Skin of body (tissue), 2 donors: ENCODE results near the gene CNNM3. TPM values are rescaled to one million over a fixed set of nuclear protein-coding genes. Genes with fewer than 3 reads are reported as not detected.
"Not testable (repeated sequence)": the region's sequence is repeated elsewhere in the genome, so short reads cannot be mapped to it uniquely, and the experiment has no call there.

Source experiments
- DNase-seq: peaks from one replicate; lab custom pipeline; 2025; lab: John Stamatoyannopoulos, UW
- total RNA-seq: library from RNA; depleted of rRNA; stranded (reverse); fragments of >200 nt; gene quantifications from one replicate; pipeline ENCODE4 v1.2.3, GENCODE V29; 2014

The CNNM3 gene
- total RNA-seq, 1 donor from 2014 or later = 6.3 TPM

DNA sequence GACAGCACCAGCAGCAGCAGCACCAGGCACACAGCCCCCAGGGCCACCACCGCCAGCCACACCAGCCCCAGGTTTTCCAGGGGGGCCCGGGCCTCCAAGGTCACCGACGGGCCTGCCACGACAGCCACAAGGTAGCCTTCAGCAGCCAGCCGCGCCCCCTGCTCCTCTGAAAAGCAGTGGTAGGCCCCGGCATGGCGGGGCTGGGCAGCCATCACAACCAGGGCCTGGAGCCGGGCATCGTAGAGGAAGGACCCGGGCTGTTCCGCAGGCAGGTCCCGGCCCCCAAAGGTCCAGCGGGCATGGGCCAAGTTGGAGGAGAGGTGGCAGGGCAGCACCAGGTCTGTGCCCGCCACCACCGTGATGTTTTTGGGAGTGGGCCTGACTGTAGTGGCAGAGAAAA lies 45.0 kb downstream of the CNNM3 start:
- DNase-seq = no peak

- DNase-seq = not testable (repeated sequence)
These were observed 47.0 kb downstream of the CNNM3 start for GRCh38 chr2:96863056-96863455.

GRCh38 chr2:96863575-96864342 lies 47.7 kb downstream of the CNNM3 start:
- DNase-seq = no peak

- no peak for DNase-seq
These were observed 48.4 kb downstream of the CNNM3 start for GRCh38 chr2:96864343-96865091.

GRCh38 chr2:96865654-96866053 lies 49.6 kb downstream of the CNNM3 start:
- no peak for DNase-seq

GRCh38 chr2:96866149-96866548 lies 50.1 kb downstream of the CNNM3 start:
- DNase-seq = no peak

DNA sequence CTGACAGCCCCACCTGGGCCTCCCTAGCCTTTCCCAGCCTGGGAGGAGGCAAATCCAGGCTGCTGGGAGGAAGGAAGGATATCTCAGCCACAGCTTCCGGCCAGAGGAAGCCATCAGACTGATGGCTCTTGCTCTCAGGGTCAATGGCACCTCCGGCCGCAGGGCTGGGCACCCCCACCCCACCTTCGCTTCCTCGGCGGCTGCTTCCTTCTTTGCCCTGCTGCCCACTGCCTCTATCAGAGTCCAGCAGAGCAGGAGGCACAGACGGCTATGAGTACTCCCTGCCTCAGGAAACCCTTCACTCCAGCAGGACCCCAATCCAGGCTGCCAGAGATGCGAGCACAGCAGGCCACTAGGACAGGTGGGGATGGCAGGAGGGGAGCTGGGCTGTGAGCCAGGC lies 50.5 kb downstream of the CNNM3 start:
- no peak for DNase-seq

DNA sequence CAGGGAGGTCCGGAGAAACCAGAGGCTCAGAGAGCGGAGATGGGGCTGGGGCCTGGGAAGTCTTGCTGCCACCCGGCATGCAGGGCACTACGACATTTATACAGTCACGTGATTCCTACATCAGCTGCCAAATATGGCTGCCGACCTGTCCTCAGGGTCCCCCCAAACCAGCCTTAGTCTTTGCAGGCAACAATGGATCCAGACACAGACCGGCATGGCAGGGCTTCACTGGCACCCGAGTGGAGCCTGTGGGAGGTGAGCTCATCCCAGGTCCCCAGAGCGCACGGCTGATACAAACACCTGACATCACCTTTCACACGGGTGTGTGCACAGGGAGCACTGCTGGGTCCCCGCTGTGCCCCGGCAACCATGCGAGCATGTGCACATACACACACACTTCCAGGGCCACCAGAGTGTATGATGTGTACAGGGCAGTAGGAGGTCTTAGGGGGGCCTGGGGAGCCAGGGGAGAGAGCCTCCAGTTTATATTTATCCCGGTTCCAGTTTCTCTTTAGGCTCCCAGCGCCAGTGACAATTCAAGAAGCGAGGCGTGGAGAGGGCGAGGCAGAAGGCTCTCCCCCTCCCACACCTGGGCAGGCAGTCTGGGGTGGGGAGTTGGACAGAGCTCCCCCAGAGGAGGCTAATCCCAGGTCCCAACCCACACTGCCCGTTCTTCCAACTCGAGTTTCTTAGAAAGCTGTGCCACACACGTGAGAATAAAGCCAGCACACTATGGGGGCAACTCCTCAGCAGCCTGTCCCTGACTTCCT lies 51.1 kb downstream of the CNNM3 start:
- DNase-seq = no peak

DNA sequence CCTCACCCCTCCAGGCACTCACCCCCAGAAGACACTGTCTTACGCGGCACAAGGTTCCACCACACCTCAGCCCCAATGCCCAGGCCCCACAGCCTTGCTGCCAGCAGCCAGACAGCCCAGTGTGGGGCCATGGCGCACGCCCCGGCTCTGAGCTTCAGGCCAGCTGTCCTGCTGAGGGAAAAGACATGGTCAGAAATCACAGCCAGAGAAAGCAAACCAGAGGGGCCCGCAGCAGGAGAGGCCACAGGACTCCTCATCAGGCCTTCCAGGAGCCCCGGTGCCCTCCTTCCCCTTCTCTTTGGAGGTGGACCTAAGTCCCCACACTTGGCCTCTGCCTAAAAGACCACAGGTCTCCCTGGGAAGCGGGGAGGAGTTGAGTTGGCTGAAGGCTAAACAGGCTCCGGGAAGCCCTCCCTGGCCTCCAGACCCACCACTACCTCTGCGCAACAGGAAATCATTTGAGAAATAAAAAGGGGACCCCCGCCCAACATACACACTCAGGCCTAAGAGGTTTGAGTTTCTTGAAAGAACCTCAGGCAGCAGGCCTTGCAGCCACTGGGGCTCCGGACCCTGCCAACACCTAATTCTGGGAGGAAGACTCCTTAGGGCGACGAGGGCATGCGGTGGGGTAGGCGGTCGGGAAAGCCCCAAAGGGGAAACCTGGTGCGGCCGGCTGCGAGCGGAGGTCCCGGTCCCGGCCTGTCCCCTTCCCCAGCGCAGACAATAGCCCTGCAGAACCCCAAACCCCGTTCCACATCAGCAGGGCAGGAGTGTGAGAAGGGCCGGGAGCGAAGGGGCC lies 51.9 kb downstream of the CNNM3 start:
- no peak for DNase-seq

- peak; percentile 84 for DNase-seq
These were observed 52.6 kb downstream of the CNNM3 start for GRCh38 chr2:96868555-96869280.

GRCh38 chr2:96869281-96869821 lies 53.3 kb downstream of the CNNM3 start:
- DNase-seq = peak; percentile 67

- no peak for DNase-seq
These were observed 54.0 kb downstream of the CNNM3 start, which contains the start of gene SEMA4C for GRCh38 chr2:96869822-96870625. SEMA4C (minus strand) TSS chr2:96870080; CDS start chr2:96867886, 2,194 bp downstream.

- DNase-seq = no peak
These were observed 54.7 kb downstream of the CNNM3 start for GRCh38 chr2:96870626-96871255.

DNA sequence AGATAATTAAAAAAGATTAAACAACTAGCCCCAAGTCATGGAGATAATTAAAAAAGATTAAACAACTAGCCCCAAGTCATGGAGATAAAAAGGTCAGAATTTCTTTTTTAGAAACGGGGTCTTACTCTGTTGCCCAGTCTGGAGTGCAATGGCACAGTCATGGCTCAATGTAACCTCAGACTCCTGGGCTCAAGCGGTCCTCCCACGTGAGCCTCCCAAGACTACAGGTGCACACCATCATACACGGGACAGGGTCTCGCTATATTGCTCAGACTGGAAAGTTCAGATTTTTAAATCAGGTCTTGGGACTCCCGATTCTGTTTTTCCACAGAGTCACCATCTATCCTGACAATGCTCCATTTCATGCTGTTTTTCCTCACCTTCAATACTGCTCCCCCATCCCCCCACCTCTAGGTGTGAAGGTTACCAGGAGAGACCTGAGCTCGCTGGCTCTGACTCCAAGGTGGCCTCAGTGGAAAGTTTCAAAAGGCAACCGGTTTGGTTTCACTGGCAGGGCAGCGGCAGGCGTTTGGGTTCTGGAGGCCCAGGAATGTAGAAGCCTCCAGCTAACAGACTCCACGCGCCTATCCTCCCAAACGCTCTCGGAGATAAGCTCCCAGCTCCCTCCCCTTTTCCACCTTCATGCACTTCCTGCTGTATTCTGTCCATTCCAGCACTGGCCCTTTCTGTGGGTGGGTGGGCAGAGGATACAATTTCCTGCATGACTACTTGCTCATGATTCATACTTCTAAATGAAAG lies 56.7 kb downstream of the CNNM3 start:
- no peak for DNase-seq

GRCh38 chr2:96873651-96874096 lies 57.6 kb downstream of the CNNM3 start:
- DNase-seq = no peak

DNA sequence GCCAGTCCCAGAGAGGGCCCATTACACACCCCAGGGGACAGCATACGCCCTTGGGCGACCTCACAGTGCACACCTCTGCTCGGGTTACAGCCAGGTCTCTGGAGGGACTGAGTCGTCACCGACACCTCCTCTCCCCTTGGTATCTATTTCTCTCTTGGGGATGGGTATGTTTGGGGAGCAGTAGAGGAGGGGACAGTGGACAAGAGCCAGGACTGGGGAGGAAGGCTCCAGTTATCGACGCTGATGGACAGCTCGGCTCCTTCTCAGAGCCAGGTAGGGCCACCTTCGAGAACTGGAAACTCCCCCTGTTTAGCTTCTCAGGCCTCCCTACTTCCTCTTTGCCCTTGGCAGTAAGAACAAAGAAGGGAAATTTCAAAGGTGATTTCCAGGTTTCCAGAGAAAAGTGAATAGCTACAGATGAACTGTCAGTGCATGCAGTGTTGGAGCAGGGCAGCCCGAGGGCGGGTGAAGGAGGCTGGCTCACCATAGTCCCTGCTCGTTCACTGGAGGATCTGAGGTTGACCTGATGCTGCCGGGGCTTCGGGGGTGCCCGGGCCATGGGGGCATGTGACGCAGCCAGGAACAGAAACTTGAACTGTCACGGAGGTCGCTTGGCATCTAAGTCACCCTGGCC lies 58.2 kb downstream of the CNNM3 start:
- DNase-seq = no peak

GRCh38 chr2:96875498-96876268 lies 59.6 kb downstream of the CNNM3 start:
- DNase-seq = peak; percentile 49
